ENCODE measurements around the gene SNORC. TPM values are rescaled to one million over a fixed set of nuclear protein-coding genes. Genes with fewer than 3 reads are reported as not detected.
A peak's percentile ranks its signal among the peaks of the same experiment; 100 is the strongest.

Gene SNORC
- total RNA-seq, 1 donor from 2014 or later: 2.8 TPM

GRCh38 chr2:232875256-232876121, 5.4 kb downstream of the SNORC start:
- no peak for DNase-seq (ENCODE audit: low spot score, unreplicated experiment)

GRCh38 chr2:232876161-232876977, 6.3 kb downstream of the SNORC start:
- Mint-ChIP-seq H3K27me3 (peaks cover 15% of the 10 kb centered on the region), H3K4me1 (ENCODE audit: low read depth) (no peaks in the 10 kb centered on the region), H3K4me3 (ENCODE audit: low read depth) (peak overlapping the region; percentile 56), H3K36me3 (ENCODE audit: insufficient read depth) (no peaks in the 10 kb centered on the region), H3K9me3 (ENCODE audit: low read depth) (no peaks in the 10 kb centered on the region), H3K27ac (no peak overlapping the region)
- peak; percentile 44 for DNase-seq (ENCODE audit: low spot score, unreplicated experiment)
- peak; percentile 54 for TF ChIP-seq CTCF (IDR thresholded peaks at IDR 0.05; ENCODE audit: unreplicated experiment)

More at GRCh38 chr2:232875256-232876121, 5.4 kb downstream of the SNORC start:
- Mint-ChIP-seq H3K4me1 (ENCODE audit: low read depth) (no peaks in the 10 kb centered on the region), H3K27me3 (peaks cover 15% of the 10 kb centered on the region), H3K27ac (no peak overlapping the region), H3K4me3 (ENCODE audit: low read depth) (peak overlapping the region; percentile 57), H3K36me3 (ENCODE audit: insufficient read depth) (no peaks in the 10 kb centered on the region), H3K9me3 (ENCODE audit: low read depth) (no peaks in the 10 kb centered on the region)
- TF ChIP-seq CTCF (IDR thresholded peaks at IDR 0.05; ENCODE audit: unreplicated experiment): no peak

- Mint-ChIP-seq H3K4me3 (ENCODE audit: low read depth) (peak overlapping the region; percentile 41), H3K27ac (no peak overlapping the region), H3K4me1 (ENCODE audit: low read depth) (no peaks in the 10 kb centered on the region), H3K27me3 (peaks cover 15% of the 10 kb centered on the region), H3K9me3 (ENCODE audit: low read depth) (no peaks in the 10 kb centered on the region), H3K36me3 (ENCODE audit: insufficient read depth) (no peaks in the 10 kb centered on the region)
- no peak for TF ChIP-seq CTCF (IDR thresholded peaks at IDR 0.05; ENCODE audit: unreplicated experiment)
- DNase-seq (ENCODE audit: low spot score, unreplicated experiment): no peak
Observed at GRCh38 chr2:232876978-232877441, 6.9 kb downstream of the SNORC start.

GRCh38 chr2:232877940-232878511, 8.0 kb downstream of the SNORC start:
- no peaks in the 10 kb centered on the region for H3K4me1 Mint-ChIP-seq (ENCODE audit: low read depth)
- peaks cover 15% of the 10 kb centered on the region for H3K27me3 Mint-ChIP-seq
- H3K9me3 Mint-ChIP-seq (ENCODE audit: low read depth): no peaks in the 10 kb centered on the region
- H3K4me3 Mint-ChIP-seq (ENCODE audit: low read depth): peak overlapping the region; percentile 56
- H3K27ac Mint-ChIP-seq: no peak overlapping the region
- H3K36me3 Mint-ChIP-seq (ENCODE audit: insufficient read depth): no peaks in the 10 kb centered on the region
- no peak for DNase-seq (ENCODE audit: low spot score, unreplicated experiment)
- TF ChIP-seq CTCF (IDR thresholded peaks at IDR 0.05; ENCODE audit: unreplicated experiment): no peak

All from progenitor cell of endocrine pancreas (in vitro differentiated cells).